Measurements from ENCODE around the gene CACNG7. TPM values are rescaled to one million over a fixed set of nuclear protein-coding genes. Genes with fewer than 3 reads are reported as not detected.

Gene CACNG7
- total RNA-seq, 1 experiment from 2014 or later: 22.7 TPM

GRCh38 chr19:53981376-53981951, 72.4 kb downstream of the CACNG7 start:
- Histone ChIP-seq H3K4me1 (ENCODE audit: insufficient read depth, low read length) (peaks cover 2% of the 10 kb centered on the region; the same call in 1 of the 2 replicates), H2AFZ (ENCODE audit: low read length) (no peak overlapping the region), H4K5ac (ENCODE audit: insufficient read length, low read depth, low read length) (no peak overlapping the region), H2BK20ac (ENCODE audit: low read depth, low read length, poor library complexity, severe bottlenecking) (no peak overlapping the region), H3K4me2 (ENCODE audit: insufficient read depth, insufficient read length, low read length) (peak overlapping the region; percentile 78), H4K91ac (ENCODE audit: insufficient read length, low read depth, low read length) (no peak overlapping the region), H2BK15ac (ENCODE audit: low read depth, low read length) (no peak overlapping the region), H3K9ac (ENCODE audit: extremely low read depth, insufficient read length, low read length) (peak overlapping the region; percentile 40), H3K79me2 (ENCODE audit: insufficient read depth, low read length) (no peaks in the 10 kb centered on the region), H2BK120ac (ENCODE audit: low read depth, low read length, poor library complexity, severe bottlenecking) (no peak overlapping the region), H3K18ac (ENCODE audit: insufficient read length, low read depth, low read length) (peak overlapping the region; percentile 59), H4K20me1 (ENCODE audit: control insufficient read depth, insufficient read depth, insufficient read length) (no peaks in the 10 kb centered on the region), H2BK12ac (ENCODE audit: insufficient read length, low read depth, low read length) (no peak overlapping the region), H2BK5ac (ENCODE audit: insufficient read length, low read length) (no peak overlapping the region), H4K8ac (replicated peaks; ENCODE audit: insufficient read length, low read depth, low read length) (no peak overlapping the region), H3K9me3 (ENCODE audit: control insufficient read depth, low read depth, low read length) (no peaks in the 10 kb centered on the region), H3T11ph (ENCODE audit: low read length) (no peak overlapping the region), H3K56ac (ENCODE audit: insufficient read length, low read depth, low read length) (no peak overlapping the region), H3K23me2 (ENCODE audit: insufficient read length, low read depth, low read length, poor library complexity, severe bottlenecking) (peaks cover 24% of the 10 kb centered on the region), H3K14ac (ENCODE audit: insufficient read depth, low read length) (peak overlapping the region; percentile 53; the same call in 1 of the 2 replicates), H3K4ac (ENCODE audit: low read depth, low read length) (no peak overlapping the region), H2AK5ac (ENCODE audit: insufficient read length, low read length) (no peak overlapping the region), H3K27me3 (ENCODE audit: insufficient read depth, low read length) (no peaks in the 10 kb centered on the region), H3K23ac (ENCODE audit: insufficient read length, low read depth, low read length) (no peak overlapping the region), H3K79me1 (ENCODE audit: insufficient read depth, low read depth, low read length, poor library complexity, severe bottlenecking) (no peaks in the 10 kb centered on the region), H3K27ac (ENCODE audit: insufficient read length, low read depth, low read length) (no peak overlapping the region)
- WGBS (ENCODE audit: extremely low coverage, insufficient read length, low lambda C conversion rate): no CpG with 5 or more reads among the region's 13 CpGs
- Mint-ChIP-seq H3K27me3 (ENCODE audit: low read depth) (peaks cover 10% of the 10 kb centered on the region), H3K27ac (peak overlapping the region in 2 of 3 experiments; percentile 73 to 100; a peak in 5 of 7 replicates), H3K9me3 (no peaks in the 10 kb centered on the region; a peak in 1 of 5 replicates), H3K4me3 (peak overlapping the region; percentile 73 to 96), H3K36me3 (ENCODE audit: insufficient read depth in 1 of 3, low read depth in 3 of 3) (no peaks in the 10 kb centered on the region; a peak in 1 of 7 replicates), H3K4me1 (peaks cover 12 to 18% of the 10 kb centered on the region in 2 experiments)
- TF ChIP-seq, protein P1, sequence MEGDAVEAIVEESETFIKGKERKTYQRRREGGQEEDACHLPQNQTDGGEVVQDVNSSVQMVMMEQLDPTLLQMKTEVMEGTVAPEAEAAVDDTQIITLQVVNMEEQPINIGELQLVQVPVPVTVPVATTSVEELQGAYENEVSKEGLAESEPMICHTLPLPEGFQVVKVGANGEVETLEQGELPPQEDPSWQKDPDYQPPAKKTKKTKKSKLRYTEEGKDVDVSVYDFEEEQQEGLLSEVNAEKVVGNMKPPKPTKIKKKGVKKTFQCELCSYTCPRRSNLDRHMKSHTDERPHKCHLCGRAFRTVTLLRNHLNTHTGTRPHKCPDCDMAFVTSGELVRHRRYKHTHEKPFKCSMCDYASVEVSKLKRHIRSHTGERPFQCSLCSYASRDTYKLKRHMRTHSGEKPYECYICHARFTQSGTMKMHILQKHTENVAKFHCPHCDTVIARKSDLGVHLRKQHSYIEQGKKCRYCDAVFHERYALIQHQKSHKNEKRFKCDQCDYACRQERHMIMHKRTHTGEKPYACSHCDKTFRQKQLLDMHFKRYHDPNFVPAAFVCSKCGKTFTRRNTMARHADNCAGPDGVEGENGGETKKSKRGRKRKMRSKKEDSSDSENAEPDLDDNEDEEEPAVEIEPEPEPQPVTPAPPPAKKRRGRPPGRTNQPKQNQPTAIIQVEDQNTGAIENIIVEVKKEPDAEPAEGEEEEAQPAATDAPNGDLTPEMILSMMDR (conservative IDR thresholded peaks at IDR 0.05): no peak
- DNase-seq: peak; percentile 78
